Gastrocnemius medialis (tissue), 4 donors: Measurements from ENCODE around the gene MMAA. TPM values are rescaled to one million over a fixed set of nuclear protein-coding genes. Genes with fewer than 3 reads are reported as not detected.
A peak's percentile ranks its signal among the peaks of the same experiment; 100 is the strongest.

Experiments used
- ATAC-seq, 2 donors: fragments of 150-250 bp; one replicate each; pipeline ENCODE4 v1.9.1; 2016
- DNase-seq, 2 donors: peaks; one replicate each; pipeline ENCODE4 v3.0.0-alpha.2; 2019
- H3K27ac ChIP-seq, 4 donors: fragments of 200-600 bp; sonication (generic); 1 replicate in 1 of 4; 2 replicates in 3 of 4; pipeline ENCODE4 v1.5.1; 2016 to 2018; ENCODE audit warnings: mild to moderate bottlenecking in 2 of 4, moderate library complexity in 1 of 4
- H3K27me3 ChIP-seq, 3 donors: fragments of 200-600 bp; sonication (generic) in 2 of 3; 1 replicate in 1 of 3; 2 replicates in 2 of 3; pipeline versions ENCODE4 v1.5.1 to v1.6.0; 2016 to 2019; ENCODE audit warnings: mild to moderate bottlenecking in 1 of 3, moderate library complexity in 1 of 3
- H3K36me3 ChIP-seq, 2 donors: fragments of 200-600 bp; sonication (generic) in 1 of 2; one replicate each; pipeline ENCODE4 v1.5.1; 2017 to 2018
- H3K4me1 ChIP-seq, 2 donors: fragments of 200-600 bp; sonication (generic) in 1 of 2; one replicate each; pipeline ENCODE4 v1.5.1; 2016 to 2017; ENCODE audit warnings: mild to moderate bottlenecking in 2 of 2
- H3K4me3 ChIP-seq, 4 donors: fragments of 200-600 bp; sonication (generic) in 3 of 4; 1 replicate in 1 of 4; 2 replicates in 3 of 4; pipeline ENCODE4 v1.5.1; 2016 to 2019; ENCODE audit warnings: mild to moderate bottlenecking in 2 of 4
- H3K9me3 ChIP-seq, 3 donors: fragments of 200-600 bp; sonication (generic) in 2 of 3; 1 replicate in 1 of 3; 2 replicates in 2 of 3; pipeline ENCODE4 v1.5.1; 2016 to 2019
- CTCF ChIP-seq, 5 experiments: fragments of 450-650 bp in 3 of 5; fragments of 200-600 bp in 2 of 5; sonication (generic) in 2 of 5; IDR thresholded peaks in 4 of 5; conservative IDR thresholded peaks in 1 of 5; 1 replicate in 4 of 5; 2 replicates in 1 of 5; pipeline ENCODE4 v1.5.1; 2016 to 2019; ENCODE audit warnings: antibody characterized with exemption in 5 of 5, mild to moderate bottlenecking in 3 of 5, moderate library complexity in 3 of 5
- POLR2A ChIP-seq, 2 donors: fragments of 450-650 bp; IDR thresholded peaks; one replicate each; pipeline ENCODE4 v1.6.1; 2017; ENCODE audit warnings: antibody characterized with exemption in 2 of 2, mild to moderate bottlenecking in 2 of 2, moderate library complexity in 2 of 2
- in situ Hi-C, 4 donors: fragments of 200-750 bp; cut with MboI; loops; one replicate each; pipeline versions ENCODE4 v1.15.0 to v1.8.0; 2017; ENCODE audit warnings: low sequenced_read_pairs in 4 of 4
- intact Hi-C: fragments of 100-400 bp; cut with DNase I; formaldehyde crosslinking; loops from one replicate; pipeline ENCODE4 v1.15.1; 2023; ENCODE audit warnings: low total_unique reads
- total RNA-seq, 4 donors: library from RNA; depleted of rRNA; stranded (reverse); fragments of >200 nt; gene quantifications; one replicate each; pipeline versions ENCODE4 v1.1.0 to v1.2.3, GENCODE V29; 2016

The MMAA gene
- total RNA-seq, 4 donors from 2014 or later = 5.1 to 10.9 (median 8.4) TPM

GRCh38 chr4:145644699-145645098, 25.5 kb downstream of the MMAA start:
- no peak for ATAC-seq
- H3K27me3 ChIP-seq = no peaks in the 10 kb centered on the region
- in situ Hi-C loops = no loop called here
- no peak overlapping the region for H3K4me3 ChIP-seq
- no peaks in the 10 kb centered on the region for H3K36me3 ChIP-seq
- H3K9me3 ChIP-seq = no peaks in the 10 kb centered on the region
- intact Hi-C loops = no loop called here
- TF ChIP-seq CTCF (IDR thresholded peaks at IDR 0.05 in 4 of 5, conservative IDR thresholded peaks at IDR 0.05 in 1 of 5) (no peak), POLR2A (IDR thresholded peaks at IDR 0.05) (no peak)
- DNase-seq = no peak
- no peak overlapping the region for H3K27ac ChIP-seq
- peaks cover 0 to 7% of the 10 kb centered on the region in 2 donors for H3K4me1 ChIP-seq

DNA sequence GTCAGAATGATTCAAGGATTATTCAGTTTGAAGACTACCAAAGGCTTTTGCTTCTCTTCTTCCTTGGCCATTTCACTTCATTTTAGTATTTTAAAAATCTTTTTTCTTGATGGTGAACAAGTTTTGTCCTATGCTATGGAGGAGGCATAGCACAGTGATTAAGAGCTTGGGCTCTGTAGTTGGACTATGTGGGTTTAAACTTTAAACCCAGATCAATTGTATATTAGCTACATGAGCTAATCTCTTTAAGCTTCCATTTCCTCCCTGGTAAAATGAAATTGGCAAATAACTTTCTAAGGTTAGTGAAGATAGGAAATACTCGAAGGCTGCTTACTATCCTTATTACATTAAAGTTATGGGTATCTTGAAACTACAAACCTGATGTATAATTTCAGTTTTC, 37.0 kb downstream of the MMAA start:
- no peak for DNase-seq
- TF ChIP-seq POLR2A (IDR thresholded peaks at IDR 0.05) = no peak
- no peak for TF ChIP-seq CTCF (IDR thresholded peaks at IDR 0.05 in 4 of 5, conservative IDR thresholded peaks at IDR 0.05 in 1 of 5)
- H3K9me3 ChIP-seq = no peaks in the 10 kb centered on the region
- in situ Hi-C loops (no loop called here), intact Hi-C loops (no loop called here)
- peaks cover 0 to 44% of the 10 kb centered on the region in 2 donors for H3K36me3 ChIP-seq
- no peak overlapping the region for H3K4me3 ChIP-seq
- ATAC-seq = no peak
- no peak overlapping the region for H3K27ac ChIP-seq
- no peaks in the 10 kb centered on the region for H3K4me1 ChIP-seq
- H3K27me3 ChIP-seq = no peaks in the 10 kb centered on the region

DNA sequence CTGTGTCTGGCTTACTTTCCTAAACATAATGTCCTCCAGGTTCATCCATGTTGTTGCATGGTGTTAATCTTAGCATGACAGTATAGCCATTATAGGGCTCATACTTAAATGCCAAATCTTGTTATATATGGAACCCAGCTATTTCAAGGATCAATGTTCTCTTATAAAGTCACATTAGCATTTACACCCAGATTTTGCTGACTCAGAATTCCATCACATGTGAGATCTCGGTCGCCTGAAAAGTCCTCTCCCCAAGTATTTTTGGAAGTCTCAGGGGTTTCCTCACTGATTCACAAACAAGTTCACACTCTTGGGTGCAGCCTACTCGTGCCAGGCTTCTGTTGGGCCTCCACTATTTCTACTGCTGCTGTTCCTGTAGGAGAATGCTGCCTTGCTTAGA, 40.9 kb downstream of the MMAA start:
- no peaks in the 10 kb centered on the region for H3K4me1 ChIP-seq
- no peak for ATAC-seq
- in situ Hi-C loops = no loop called here
- TF ChIP-seq POLR2A (IDR thresholded peaks at IDR 0.05) = no peak
- TF ChIP-seq CTCF (IDR thresholded peaks at IDR 0.05 in 4 of 5, conservative IDR thresholded peaks at IDR 0.05 in 1 of 5) = no peak
- H3K4me3 ChIP-seq = no peak overlapping the region
- H3K9me3 ChIP-seq = no peaks in the 10 kb centered on the region
- H3K27ac ChIP-seq = no peak overlapping the region
- H3K36me3 ChIP-seq = peaks cover 0 to 22% of the 10 kb centered on the region in 2 donors
- DNase-seq = no peak
- intact Hi-C loops = no loop called here
- no peaks in the 10 kb centered on the region for H3K27me3 ChIP-seq

GRCh38 chr4:145663194-145663593, 44.0 kb downstream of the MMAA start:
- Histone ChIP-seq H3K27ac (no peak overlapping the region), H3K4me1 (no peaks in the 10 kb centered on the region), H3K4me3 (no peak overlapping the region), H3K27me3 (no peaks in the 10 kb centered on the region), H3K9me3 (no peaks in the 10 kb centered on the region), H3K36me3 (peaks cover 0 to 10% of the 10 kb centered on the region in 2 donors)
- DNase-seq (no peak), ATAC-seq (peak in 1 of 2 donors; percentile 58)
- TF ChIP-seq POLR2A (IDR thresholded peaks at IDR 0.05) = no peak
- no peak for TF ChIP-seq CTCF (IDR thresholded peaks at IDR 0.05 in 4 of 5, conservative IDR thresholded peaks at IDR 0.05 in 1 of 5)
- intact Hi-C loops = no loop called here
- in situ Hi-C loops = no loop called here

- Histone ChIP-seq H3K27me3 (no peaks in the 10 kb centered on the region), H3K4me3 (no peak overlapping the region), H3K36me3 (no peaks in the 10 kb centered on the region), H3K9me3 (no peaks in the 10 kb centered on the region), H3K4me1 (no peaks in the 10 kb centered on the region), H3K27ac (no peak overlapping the region)
- intact Hi-C loops = no loop called here
- TF ChIP-seq CTCF (IDR thresholded peaks at IDR 0.05 in 4 of 5, conservative IDR thresholded peaks at IDR 0.05 in 1 of 5) = no peak
- DNase-seq (no peak), ATAC-seq (no peak)
- in situ Hi-C loops = no loop called here
Observed at GRCh38 chr4:145665773-145666172, 46.6 kb downstream of the MMAA start.
